PFSK-1 (cell line): Measurements from ENCODE around the gene BSDC1.

ENCODE experiments used
- FOXP2 ChIP-seq: optimal IDR thresholded peaks from 2 replicates; pipeline ENCODE3; 2011; ENCODE audit warnings: borderline replicate concordance, control low read depth, inconsistent platforms; ENCODE audit not compliant: insufficient read depth; ENCODE audit errors: extremely low read length, extremely low read depth
- POLR2AphosphoS5 ChIP-seq: IDR thresholded peaks from 2 replicates; pipeline ENCODE4 v1.6.1; 2012; ENCODE audit warnings: low read depth, mild to moderate bottlenecking, control low read depth, low read length, moderate library complexity
- SIN3A ChIP-seq: IDR thresholded peaks from 2 replicates; pipeline ENCODE4 v1.6.1; 2012; ENCODE audit warnings: mild to moderate bottlenecking, low read length, moderate library complexity, borderline replicate concordance; ENCODE audit not compliant: insufficient read depth
- TAF1 ChIP-seq: IDR thresholded peaks from 2 replicates; pipeline ENCODE4 v1.6.1; 2012; ENCODE audit warnings: low read length, control low read depth, borderline replicate concordance; ENCODE audit not compliant: insufficient read depth
- TF ChIP-seq, protein P1 (sequence below), 2 experiments: IDR thresholded peaks; 2 replicates each; pipeline versions ENCODE4 v1.6.1 to v1.8.0; 2011 to 2012; ENCODE audit warnings: low read depth in 2 of 2, low read length in 2 of 2, control low read depth in 1 of 2, inconsistent platforms in 1 of 2, mild to moderate bottlenecking in 1 of 2, moderate library complexity in 1 of 2; ENCODE audit not compliant: insufficient read depth in 1 of 2

Gene BSDC1

DNA sequence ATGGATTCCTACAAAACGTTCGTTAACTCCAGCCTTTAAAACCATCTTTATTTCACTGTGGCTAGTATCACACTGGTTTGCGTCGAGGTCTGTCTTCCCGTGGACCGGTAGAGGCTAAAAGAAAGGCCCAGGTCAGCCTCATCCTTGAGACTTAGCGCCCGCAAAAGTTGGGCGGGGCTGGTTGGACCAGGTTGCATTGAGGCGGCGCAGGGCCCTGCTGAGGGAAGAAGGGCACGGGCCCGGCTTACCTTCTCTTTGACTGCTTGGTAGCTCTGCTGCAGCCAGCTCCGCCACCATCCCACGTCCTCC is 455 bp downstream of the BSDC1 start:
- TF ChIP-seq TAF1 (no peak), SIN3A (no peak), POLR2AphosphoS5 (no peak), FOXP2 (no peak)
- TF ChIP-seq, protein P1, sequence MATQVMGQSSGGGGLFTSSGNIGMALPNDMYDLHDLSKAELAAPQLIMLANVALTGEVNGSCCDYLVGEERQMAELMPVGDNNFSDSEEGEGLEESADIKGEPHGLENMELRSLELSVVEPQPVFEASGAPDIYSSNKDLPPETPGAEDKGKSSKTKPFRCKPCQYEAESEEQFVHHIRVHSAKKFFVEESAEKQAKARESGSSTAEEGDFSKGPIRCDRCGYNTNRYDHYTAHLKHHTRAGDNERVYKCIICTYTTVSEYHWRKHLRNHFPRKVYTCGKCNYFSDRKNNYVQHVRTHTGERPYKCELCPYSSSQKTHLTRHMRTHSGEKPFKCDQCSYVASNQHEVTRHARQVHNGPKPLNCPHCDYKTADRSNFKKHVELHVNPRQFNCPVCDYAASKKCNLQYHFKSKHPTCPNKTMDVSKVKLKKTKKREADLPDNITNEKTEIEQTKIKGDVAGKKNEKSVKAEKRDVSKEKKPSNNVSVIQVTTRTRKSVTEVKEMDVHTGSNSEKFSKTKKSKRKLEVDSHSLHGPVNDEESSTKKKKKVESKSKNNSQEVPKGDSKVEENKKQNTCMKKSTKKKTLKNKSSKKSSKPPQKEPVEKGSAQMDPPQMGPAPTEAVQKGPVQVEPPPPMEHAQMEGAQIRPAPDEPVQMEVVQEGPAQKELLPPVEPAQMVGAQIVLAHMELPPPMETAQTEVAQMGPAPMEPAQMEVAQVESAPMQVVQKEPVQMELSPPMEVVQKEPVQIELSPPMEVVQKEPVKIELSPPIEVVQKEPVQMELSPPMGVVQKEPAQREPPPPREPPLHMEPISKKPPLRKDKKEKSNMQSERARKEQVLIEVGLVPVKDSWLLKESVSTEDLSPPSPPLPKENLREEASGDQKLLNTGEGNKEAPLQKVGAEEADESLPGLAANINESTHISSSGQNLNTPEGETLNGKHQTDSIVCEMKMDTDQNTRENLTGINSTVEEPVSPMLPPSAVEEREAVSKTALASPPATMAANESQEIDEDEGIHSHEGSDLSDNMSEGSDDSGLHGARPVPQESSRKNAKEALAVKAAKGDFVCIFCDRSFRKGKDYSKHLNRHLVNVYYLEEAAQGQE (IDR thresholded peaks at IDR 0.05; ENCODE audit: insufficient read depth in 1 of 2, low read depth in 2 of 2, low read length in 2 of 2): no peak

DNA sequence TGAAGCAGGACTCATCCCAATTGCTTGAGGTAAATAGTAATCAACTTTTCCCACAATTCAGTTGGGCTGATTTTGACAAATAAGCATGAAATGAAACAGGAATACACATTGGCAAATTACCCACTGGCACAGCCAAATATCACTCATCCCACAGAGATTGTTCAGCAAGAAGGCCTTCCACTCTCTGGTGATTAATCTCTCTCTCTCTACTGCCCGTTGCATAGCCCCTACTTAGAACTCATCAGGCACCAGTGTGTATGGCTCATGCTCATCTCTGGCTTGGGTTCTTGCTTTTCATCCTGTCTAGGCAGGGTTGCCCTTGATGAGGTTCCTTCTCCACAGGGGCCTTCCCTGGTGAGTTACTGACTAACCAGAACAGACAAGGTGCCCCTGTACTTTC is 1.1 kb downstream of the BSDC1 start:
- TF ChIP-seq FOXP2: no peak
- TF ChIP-seq POLR2AphosphoS5: no peak
- no peak for TF ChIP-seq TAF1
- TF ChIP-seq, protein P1 (IDR thresholded peaks at IDR 0.05; ENCODE audit: insufficient read depth in 1 of 2, low read depth in 2 of 2, low read length in 2 of 2): no peak
- no peak for TF ChIP-seq SIN3A

DNA sequence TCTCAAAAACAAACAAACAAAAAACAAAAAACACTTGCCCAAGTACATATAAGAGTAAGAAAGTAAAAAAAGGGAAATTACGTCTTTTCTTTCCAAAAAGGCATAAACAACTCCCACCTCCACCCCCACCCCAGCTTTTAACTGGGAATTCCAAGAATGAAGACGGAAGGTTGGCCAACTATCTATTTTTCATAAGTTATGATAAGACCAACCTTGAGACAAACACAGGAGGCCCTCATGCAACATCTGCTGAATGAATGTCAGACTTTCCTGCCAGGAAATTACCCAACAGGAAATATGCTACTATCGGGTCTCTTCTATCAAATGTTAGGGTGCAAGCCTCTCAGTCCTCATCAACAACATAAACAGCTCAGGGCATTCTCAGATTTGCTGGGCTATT is 1.9 kb downstream of the BSDC1 start:
- TF ChIP-seq, protein P1 (IDR thresholded peaks at IDR 0.05; ENCODE audit: insufficient read depth in 1 of 2, low read depth in 2 of 2, low read length in 2 of 2): no peak
- no peak for TF ChIP-seq POLR2AphosphoS5
- TF ChIP-seq SIN3A: no peak
- no peak for TF ChIP-seq TAF1
- no peak for TF ChIP-seq FOXP2

DNA sequence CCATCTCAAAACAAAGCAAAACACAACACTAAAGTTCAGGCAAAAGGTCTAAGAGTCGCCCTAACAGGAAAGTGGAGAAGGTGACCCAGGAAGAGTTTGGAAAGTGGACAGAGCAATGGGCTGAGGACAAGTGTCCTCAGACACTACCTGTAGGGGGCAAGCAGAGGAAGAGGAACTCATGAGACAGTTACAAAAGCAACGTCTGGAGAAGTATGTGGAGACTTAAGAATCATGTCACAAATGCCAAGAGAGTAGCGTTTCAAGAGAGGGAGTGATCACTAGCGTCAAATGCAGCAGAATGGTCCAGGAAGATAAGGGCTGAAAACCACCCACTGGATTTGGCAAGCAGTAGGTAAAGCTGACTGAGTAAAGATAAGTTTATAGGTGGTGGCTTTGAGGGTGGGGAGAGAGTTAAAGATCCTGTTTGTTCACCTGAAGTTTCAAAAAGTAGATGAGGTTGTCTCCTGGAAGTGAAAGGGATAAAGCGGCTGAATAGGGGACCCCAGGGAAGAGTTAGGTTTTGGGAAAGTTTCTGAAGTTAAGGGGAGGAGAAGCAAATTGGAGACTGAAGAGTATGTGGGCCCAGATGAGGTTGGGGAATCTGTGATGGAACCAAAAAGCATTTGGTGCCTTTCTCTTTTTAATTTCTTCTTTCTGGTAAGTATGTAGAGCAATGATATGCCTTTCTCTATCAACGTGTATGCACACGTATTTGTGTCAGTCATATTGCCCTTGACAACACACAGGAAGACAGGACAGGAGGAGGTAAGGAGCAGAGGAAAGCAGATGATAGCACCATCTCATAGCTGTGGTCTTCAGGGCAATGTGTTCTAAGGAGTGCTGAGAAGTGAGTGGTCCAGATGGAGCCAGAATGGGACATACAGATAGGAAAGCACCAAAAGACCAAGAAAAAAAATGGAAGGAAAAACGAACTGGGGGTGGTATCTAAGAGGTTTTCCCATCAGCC is 3.1 kb downstream of the BSDC1 start:
- no peak for TF ChIP-seq POLR2AphosphoS5
- no peak for TF ChIP-seq SIN3A
- TF ChIP-seq, protein P1 (IDR thresholded peaks at IDR 0.05; ENCODE audit: insufficient read depth in 1 of 2, low read depth in 2 of 2, low read length in 2 of 2): no peak
- TF ChIP-seq TAF1: no peak
- TF ChIP-seq FOXP2: no peak
